WTC11 (cell line): ENCODE results near the gene PPFIBP1. TPM values are rescaled to one million over a fixed set of nuclear protein-coding genes. Genes with fewer than 3 reads are reported as not detected.

ENCODE experiments used
- ATAC-seq: fragments of 200-7000 bp; cut with Tn5 transposase; 2 replicates; pipeline ENCODE4 v1.10.0; 2021; ENCODE audit warnings: mild to moderate bottlenecking, moderate library complexity
- CTCF ChIA-PET: fragments of 300-600 bp; sonication (Branson Sonifier 250); formaldehyde crosslinking; loops from one replicate; lab custom pipeline; 2021; ENCODE audit warnings: antibody characterized with exemption; lab: Charles Lee
- POLR2A ChIA-PET: fragments of 350-600 bp; sonication (Branson Sonifier 250); formaldehyde crosslinking; loops from one replicate; lab custom pipeline; 2021; ENCODE audit warnings: antibody characterized with exemption; lab: Charles Lee
- DNase-seq: peaks from one replicate; pipeline ENCODE4 v3.0.0; 2021; ENCODE audit warnings: low spot score
- H3K27ac Mint-ChIP-seq: 2 replicates; pipeline ENCODE4 v1.8.0; 2021; ENCODE audit warnings: mixed read lengths
- H3K27me3 Mint-ChIP-seq: 2 replicates; pipeline ENCODE4 v1.8.0; 2021; ENCODE audit warnings: low read depth, mild to moderate bottlenecking, moderate library complexity, mixed read lengths
- H3K36me3 Mint-ChIP-seq: 2 replicates; pipeline ENCODE4 v1.8.0; 2021; ENCODE audit warnings: mixed read lengths
- H3K4me1 Mint-ChIP-seq: 2 replicates; pipeline ENCODE4 v1.8.0; 2022; ENCODE audit warnings: mixed read lengths
- H3K4me3 Mint-ChIP-seq: 2 replicates; pipeline ENCODE4 v1.8.0; 2021; ENCODE audit warnings: mild to moderate bottlenecking, moderate library complexity, mixed read lengths
- H3K9me3 Mint-ChIP-seq: 2 replicates; pipeline ENCODE4 v1.8.0; 2021; ENCODE audit warnings: mixed read lengths
- AR ChIP-seq: fragments of 250-450 bp; sonication (Bioruptor Pico); IDR thresholded peaks from 2 replicates; pipeline ENCODE4 v1.9.0; 2021; ENCODE audit warnings: mild to moderate bottlenecking
- ATF3 ChIP-seq: sonication (generic); formaldehyde crosslinking; conservative IDR thresholded peaks from 2 replicates; pipeline ENCODE4 v1.8.1; 2022; ENCODE audit warnings: mild to moderate bottlenecking, missing genetic modification reagents
- CDX4 ChIP-seq: fragments of 250-450 bp; sonication (Bioruptor Pico); IDR thresholded peaks from 2 replicates; pipeline ENCODE4 v1.9.0; 2021; ENCODE audit warnings: moderate library complexity, mild to moderate bottlenecking, inconsistent platforms, borderline replicate concordance
- FOXK1 ChIP-seq: sonication (generic); formaldehyde crosslinking; IDR thresholded peaks from 2 replicates; pipeline ENCODE4 v1.8.0; 2022; ENCODE audit warnings: mild to moderate bottlenecking, moderate library complexity, missing genetic modification reagents
- FOXP1 ChIP-seq: sonication (generic); formaldehyde crosslinking; IDR thresholded peaks from 2 replicates; pipeline ENCODE4 v1.8.0; 2022; ENCODE audit warnings: missing genetic modification reagents, mild to moderate bottlenecking, moderate library complexity, borderline replicate concordance
- FOXP4 ChIP-seq: sonication (generic); formaldehyde crosslinking; IDR thresholded peaks from 2 replicates; pipeline ENCODE4 v1.8.0; 2022; ENCODE audit warnings: mild to moderate bottlenecking, missing genetic modification reagents
- HMGXB4 ChIP-seq: sonication (generic); formaldehyde crosslinking; IDR thresholded peaks from 2 replicates; pipeline ENCODE4 v1.8.1; 2023; ENCODE audit warnings: mild to moderate bottlenecking, moderate library complexity, missing genetic modification reagents
- JAZF1 ChIP-seq: fragments of 250-450 bp; sonication (Bioruptor Pico); IDR thresholded peaks from 2 replicates; pipeline ENCODE4 v1.9.0; 2021; ENCODE audit warnings: moderate library complexity, mild to moderate bottlenecking, inconsistent platforms
- PREB ChIP-seq: sonication (generic); formaldehyde crosslinking; IDR thresholded peaks from 2 replicates; pipeline ENCODE4 v1.8.1; 2022; ENCODE audit warnings: mild to moderate bottlenecking, missing genetic modification reagents, moderate library complexity, borderline replicate concordance
- RORB ChIP-seq: fragments of 250-450 bp; sonication (Bioruptor Pico); IDR thresholded peaks from 2 replicates; pipeline ENCODE4 v1.9.0; 2021; ENCODE audit warnings: mild to moderate bottlenecking
- SMAD4 ChIP-seq: sonication (generic); formaldehyde crosslinking; IDR thresholded peaks from 2 replicates; pipeline ENCODE4 v1.8.0; 2022; ENCODE audit warnings: mild to moderate bottlenecking, missing genetic modification reagents
- STAT6 ChIP-seq: sonication (generic); formaldehyde crosslinking; conservative IDR thresholded peaks from 2 replicates; pipeline ENCODE4 v1.8.1; 2023; ENCODE audit warnings: mild to moderate bottlenecking, low read depth, missing genetic modification reagents, moderate library complexity
- TEAD4 ChIP-seq: sonication (generic); formaldehyde crosslinking; IDR thresholded peaks from 2 replicates; pipeline ENCODE4 v1.8.0; 2022; ENCODE audit warnings: mild to moderate bottlenecking, missing genetic modification reagents
- ZNF263 ChIP-seq: sonication (generic); formaldehyde crosslinking; IDR thresholded peaks from 2 replicates; pipeline ENCODE4 v1.8.1; 2022; ENCODE audit warnings: low read depth, mild to moderate bottlenecking, moderate library complexity, missing genetic modification reagents
- total RNA-seq: library from RNA; stranded (reverse); gene quantifications from 3 replicates; pipeline ENCODE4 v1.2.3, GENCODE V29; 2021

The PPFIBP1 gene
- total RNA-seq, 1 experiment from 2014 or later = 27.7 TPM

- TF ChIP-seq AR (CRISPR knock-in tag) = no peak
- TF ChIP-seq ATF3 = no peak
- TF ChIP-seq PREB (CRISPR knock-in tag) = no peak
- TF ChIP-seq FOXP1 = no peak
- no peak for TF ChIP-seq SMAD4 (CRISPR knock-in tag)
- TF ChIP-seq TEAD4 (CRISPR knock-in tag) = no peak
- no peak for TF ChIP-seq ZNF263 (CRISPR knock-in tag)
- no peak for TF ChIP-seq CDX4
- no peak for TF ChIP-seq FOXK1
Observed at GRCh38 chr12:27685274-27685673, 161.3 kb downstream of the PPFIBP1 start (continued).

GRCh38 chr12:27686147-27686546, 162.1 kb downstream of the PPFIBP1 start:
- no peak overlapping the region for H3K4me3 Mint-ChIP-seq
- no peak for DNase-seq
- H3K27me3 Mint-ChIP-seq = no peaks in the 10 kb centered on the region
- ChIA-PET CTCF (no interaction called here), POLR2A (no interaction called here)
- no peaks in the 10 kb centered on the region for H3K4me1 Mint-ChIP-seq
- ATAC-seq = no peak
- H3K27ac Mint-ChIP-seq = no peak overlapping the region
- TF ChIP-seq CDX4 (no peak), HMGXB4 (CRISPR knock-in tag) (no peak), FOXP4 (no peak), JAZF1 (no peak), RORB (CRISPR knock-in tag) (no peak), STAT6 (CRISPR knock-in tag) (no peak)
- no peaks in the 10 kb centered on the region for H3K9me3 Mint-ChIP-seq
- H3K36me3 Mint-ChIP-seq = peaks cover 2% of the 10 kb centered on the region; the same call in 1 of the 2 replicates
